Stimulated activated CD4-positive, alpha-beta T cell treated with anti-CD3 and anti-CD28 coated beads, TNF-alpha, amount 100 ng/mL, for 24 hours (primary cell): Measurements from ENCODE around the gene ABCG2.
"Not testable (repeated sequence)": the region's sequence is repeated elsewhere in the genome, so short reads cannot be mapped to it uniquely, and the experiment has no call there.

Source experiments
- DNase-seq, 3 experiments: peaks; one replicate each; pipeline ENCODE4 v3.0.0-alpha.2; 2020; ENCODE audit warnings: low read depth in 3 of 3

ABCG2 gene

GRCh38 chr4:88166608-88167007 is 8.2 kb upstream of the ABCG2 start:
- DNase-seq: no peak

GRCh38 chr4:88163336-88163735 is 4.9 kb upstream of the ABCG2 start:
- DNase-seq: no peak

GRCh38 chr4:88162626-88163025 is 4.2 kb upstream of the ABCG2 start:
- no peak for DNase-seq

GRCh38 chr4:88159229-88159725 is 838 bp upstream of the ABCG2 start:
- DNase-seq: no peak

GRCh38 chr4:88158038-88158488 is 376 bp downstream of the ABCG2 start:
- peak in 1 of 3 experiments; percentile 22 for DNase-seq

GRCh38 chr4:88152331-88152730 is 6.1 kb downstream of the ABCG2 start:
- DNase-seq: not testable (repeated sequence)

GRCh38 chr4:88148560-88148959 is 9.9 kb downstream of the ABCG2 start:
- DNase-seq: no peak

- DNase-seq: no peak
These were observed 10.6 kb downstream of the ABCG2 start for GRCh38 chr4:88147799-88148217.

- no peak for DNase-seq
These were observed 11.5 kb downstream of the ABCG2 start for GRCh38 chr4:88146891-88147290.

GRCh38 chr4:88144866-88145300 is 13.6 kb downstream of the ABCG2 start:
- no peak for DNase-seq

- no peak for DNase-seq
These were observed 14.4 kb downstream of the ABCG2 start for GRCh38 chr4:88144048-88144447.

- DNase-seq: no peak
These were observed 14.9 kb downstream of the ABCG2 start for GRCh38 chr4:88143504-88143903.

- DNase-seq: no peak
These were observed 19.9 kb downstream of the ABCG2 start for GRCh38 chr4:88138561-88138960.

- no peak for DNase-seq
These were observed 21.3 kb downstream of the ABCG2 start for GRCh38 chr4:88137112-88137511.

- no peak for DNase-seq
These were observed 22.2 kb downstream of the ABCG2 start for GRCh38 chr4:88136249-88136648.

GRCh38 chr4:88135356-88135663 is 23.1 kb downstream of the ABCG2 start:
- no peak for DNase-seq

- DNase-seq: no peak
These were observed 23.7 kb downstream of the ABCG2 start for GRCh38 chr4:88134536-88135355.

GRCh38 chr4:88134111-88134510 is 24.3 kb downstream of the ABCG2 start:
- no peak for DNase-seq

- DNase-seq: no peak
These were observed 27.7 kb downstream of the ABCG2 start for GRCh38 chr4:88130544-88131305.

GRCh38 chr4:88130003-88130402 is 28.4 kb downstream of the ABCG2 start:
- no peak for DNase-seq

GRCh38 chr4:88122260-88122659 is 36.2 kb downstream of the ABCG2 start:
- DNase-seq: not testable (repeated sequence)

- no peak for DNase-seq
These were observed 38.5 kb downstream of the ABCG2 start for GRCh38 chr4:88119943-88120342.

- no peak for DNase-seq
These were observed 42.9 kb downstream of the ABCG2 start for GRCh38 chr4:88115587-88115986.
